NCI-H2227 treated with DMSO at 0.1 percent for 48 hours (cell line): Measurements from ENCODE around the gene CALML3.

Source experiments
- DNase-seq: peaks from one replicate; lab custom pipeline; 2025; lab: John Stamatoyannopoulos, UW

The CALML3 gene

DNA sequence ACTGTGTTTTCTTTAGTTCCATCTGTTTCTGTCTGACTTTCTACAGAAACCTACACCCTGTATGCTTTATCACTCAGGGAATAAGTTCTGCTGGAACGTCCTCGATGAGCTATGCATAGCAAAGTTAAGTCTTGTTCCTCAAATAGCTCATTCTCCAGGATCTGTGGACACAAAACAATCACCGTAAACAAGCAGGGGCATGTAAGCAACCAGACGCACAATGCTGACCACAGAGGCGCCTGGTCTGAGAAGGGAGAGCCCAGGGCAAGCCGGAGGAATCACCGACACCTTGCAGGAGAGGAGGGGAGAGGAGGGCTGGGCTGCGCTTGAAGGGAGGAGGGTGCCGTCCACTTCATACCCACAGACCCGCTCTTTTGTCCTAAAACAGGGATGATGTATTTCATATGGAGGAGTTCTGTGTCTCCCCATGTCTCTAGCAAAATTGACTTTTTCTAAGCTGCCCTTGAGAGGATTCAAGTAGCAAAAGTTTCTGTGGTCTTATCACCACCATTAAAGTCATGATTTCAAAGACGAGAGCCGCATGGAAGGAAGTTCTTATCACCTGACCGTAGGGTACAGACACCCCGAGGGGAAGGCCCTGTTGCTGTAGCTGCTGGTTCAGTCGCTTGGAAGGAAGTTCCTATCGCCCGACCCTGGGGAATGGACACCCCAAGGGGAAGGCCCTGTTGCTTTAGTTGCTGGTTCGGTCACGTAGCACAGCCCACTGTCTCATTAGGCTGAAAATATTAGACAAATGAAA is 14.3 kb downstream of the CALML3 start:
- no peak for DNase-seq

DNA sequence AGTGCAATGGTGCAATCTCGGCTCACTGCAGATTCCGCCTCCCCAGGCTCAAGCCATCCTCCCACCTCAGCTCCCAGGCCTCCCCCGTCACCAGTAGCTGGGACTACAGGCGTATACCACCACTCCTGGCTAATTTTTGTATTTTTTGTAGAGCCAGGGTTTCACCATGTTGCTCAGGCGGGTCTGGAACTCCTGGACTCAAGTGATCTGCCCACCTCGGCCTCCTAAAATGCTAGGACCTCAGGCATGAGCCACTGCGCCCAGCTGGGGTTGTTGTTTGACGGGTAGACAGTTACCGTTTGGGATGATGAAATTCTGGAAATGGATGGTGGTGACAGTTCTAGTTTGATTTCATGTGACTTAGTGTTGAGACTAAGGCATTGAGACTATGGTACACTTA is 15.3 kb downstream of the CALML3 start:
- no peak for DNase-seq

- DNase-seq: no peak
These were observed 16.1 kb downstream of the CALML3 start for GRCh38 chr10:5540891-5541290.

DNA sequence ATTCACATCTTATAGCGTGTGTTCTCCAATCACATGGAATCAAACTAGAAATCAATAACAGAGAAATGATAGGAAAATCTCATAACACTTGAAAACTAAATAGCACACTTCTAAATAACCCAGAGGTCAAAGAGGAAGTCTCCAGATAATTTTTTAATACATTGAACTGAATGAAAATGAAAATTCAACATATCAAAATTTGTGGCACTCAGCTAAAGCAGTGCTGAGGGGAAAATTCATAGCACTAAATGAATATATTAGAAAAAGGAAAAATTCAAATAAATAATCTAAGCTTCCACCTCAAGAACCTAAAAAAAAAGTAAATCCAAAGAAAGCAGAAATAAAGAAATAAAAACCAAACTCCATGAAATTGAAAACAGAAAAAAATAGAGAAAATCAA is 17.3 kb downstream of the CALML3 start:
- no peak for DNase-seq

GRCh38 chr10:5543623-5544022 is 18.9 kb downstream of the CALML3 start:
- no peak for DNase-seq

GRCh38 chr10:5544216-5544805 is 19.6 kb downstream of the CALML3 start:
- no peak for DNase-seq

DNA sequence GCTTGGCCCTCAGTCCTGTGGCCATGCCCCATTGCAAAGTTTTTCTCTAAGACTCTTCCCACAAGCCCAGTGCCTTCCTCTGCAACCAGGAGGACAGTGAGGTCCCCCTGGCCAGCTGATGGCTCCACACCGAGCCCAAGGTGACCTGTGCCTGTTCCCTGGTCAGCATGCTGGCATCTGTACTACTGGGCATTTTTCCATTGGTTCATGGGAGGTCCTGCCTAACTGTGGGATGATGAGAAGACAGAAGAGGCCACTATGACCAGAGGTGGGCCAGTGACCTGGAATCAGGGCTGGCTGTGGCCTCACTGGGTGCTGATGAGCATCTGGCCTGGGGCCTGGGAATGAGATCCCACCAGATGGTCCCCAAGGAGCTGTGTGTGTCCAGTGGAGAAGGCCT is 20.2 kb downstream of the CALML3 start:
- DNase-seq: no peak

DNA sequence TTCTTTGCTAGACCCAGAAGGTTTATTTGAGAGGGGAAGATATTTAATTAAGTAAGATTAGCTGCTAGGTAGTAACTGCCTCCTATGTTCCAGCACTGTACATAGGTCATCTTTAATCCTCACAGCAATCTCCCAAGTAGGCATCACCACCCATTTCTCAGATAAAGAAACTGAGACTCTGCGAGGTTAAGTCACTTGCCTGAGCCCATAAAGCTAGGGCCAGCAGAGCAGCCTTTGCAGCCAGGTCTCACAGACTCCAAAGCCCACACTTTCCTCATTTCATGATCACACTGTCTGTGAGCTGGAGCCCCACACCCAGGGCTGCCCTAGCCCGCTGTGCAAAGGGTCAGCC is 20.6 kb downstream of the CALML3 start:
- no peak for DNase-seq

GRCh38 chr10:5545778-5546710 is 21.3 kb downstream of the CALML3 start:
- DNase-seq: no peak

DNA sequence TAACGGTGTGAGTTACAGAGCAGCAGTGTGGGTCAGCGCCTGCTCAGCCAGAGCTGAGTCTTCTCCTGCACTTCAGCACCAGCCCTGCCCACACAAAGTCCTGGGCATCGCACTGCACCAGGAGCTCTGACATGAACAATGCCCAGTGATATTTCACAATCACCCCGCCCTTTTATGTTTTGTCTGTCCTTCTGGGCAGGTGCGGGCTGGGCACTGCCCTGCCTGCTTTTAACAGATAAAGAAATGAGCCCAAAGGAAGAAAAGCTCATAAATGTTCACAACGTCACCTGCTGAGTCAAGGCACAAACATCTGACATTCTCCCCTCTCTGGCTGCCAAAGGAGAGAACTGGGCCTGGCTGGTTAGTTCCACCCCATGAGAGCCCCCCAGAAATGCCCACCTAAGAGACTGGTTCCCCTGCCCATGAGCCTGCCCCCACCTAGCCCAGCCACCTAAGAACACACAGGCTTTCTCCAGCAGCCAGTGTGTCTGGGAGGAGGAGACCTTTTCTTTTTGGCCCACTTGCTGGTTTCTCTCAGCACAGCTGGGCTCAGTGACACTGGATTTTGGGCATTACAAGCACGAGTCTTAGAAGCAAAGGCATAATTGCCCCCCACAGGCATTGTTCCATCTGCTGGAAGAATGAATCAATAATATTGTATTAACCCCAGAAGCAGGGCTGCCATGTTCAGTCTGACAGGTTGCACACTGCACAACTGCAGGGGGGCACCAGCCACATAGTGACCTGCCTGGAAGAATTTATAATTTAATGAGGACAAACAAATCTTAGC is 22.3 kb downstream of the CALML3 start:
- no peak for DNase-seq

DNA sequence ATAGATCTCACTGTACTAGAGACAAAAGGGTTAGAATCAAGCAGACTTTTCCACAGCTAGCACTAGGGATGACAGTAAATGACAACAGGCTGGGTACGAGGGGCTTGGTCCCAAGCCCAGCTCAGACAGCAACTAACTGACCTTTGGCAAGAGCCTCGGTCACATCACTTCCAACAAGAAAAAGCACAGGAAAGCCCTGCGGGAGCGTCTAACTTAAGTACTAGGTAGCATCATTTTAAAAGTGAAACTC is 22.8 kb downstream of the CALML3 start:
- no peak for DNase-seq

GRCh38 chr10:5547931-5548660 is 23.3 kb downstream of the CALML3 start:
- no peak for DNase-seq

DNA sequence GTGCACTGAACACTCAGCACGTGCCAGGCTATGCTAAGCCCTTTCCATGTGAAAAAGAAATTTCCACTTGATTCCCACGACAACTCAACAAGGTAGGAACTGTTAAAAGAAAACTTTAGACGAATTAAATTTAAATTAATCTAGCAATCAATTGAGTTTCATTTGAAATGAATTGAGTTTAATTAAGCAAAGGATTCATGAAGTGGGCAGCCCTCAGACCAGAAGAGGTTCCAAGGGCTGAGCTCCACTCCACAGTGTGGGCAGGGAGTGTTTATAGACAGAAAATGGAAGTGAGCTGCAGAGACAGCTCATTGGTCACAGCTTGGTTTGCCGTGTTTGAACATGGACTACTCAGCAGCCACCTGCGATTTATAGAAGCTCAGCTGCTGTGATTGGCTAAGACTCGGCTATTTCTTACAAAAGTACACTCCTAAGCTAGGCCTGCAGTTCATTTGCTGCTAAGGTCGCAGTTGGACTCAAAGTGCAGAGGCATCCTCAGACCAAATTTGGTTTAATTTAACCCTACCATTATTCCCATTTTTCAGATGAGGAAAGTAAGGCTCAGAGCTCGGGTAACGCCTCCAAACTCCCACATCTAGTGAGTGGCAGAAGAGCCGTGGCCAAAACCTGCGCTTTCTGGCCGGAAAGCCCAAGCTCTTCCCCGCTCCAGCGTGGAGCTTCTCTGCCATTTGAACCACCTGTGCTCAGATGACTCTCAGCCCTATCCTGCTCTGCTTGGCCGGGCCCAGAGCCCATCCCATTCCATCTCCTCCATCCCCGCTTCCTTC is 24.9 kb downstream of the CALML3 start:
- no peak for DNase-seq

DNA sequence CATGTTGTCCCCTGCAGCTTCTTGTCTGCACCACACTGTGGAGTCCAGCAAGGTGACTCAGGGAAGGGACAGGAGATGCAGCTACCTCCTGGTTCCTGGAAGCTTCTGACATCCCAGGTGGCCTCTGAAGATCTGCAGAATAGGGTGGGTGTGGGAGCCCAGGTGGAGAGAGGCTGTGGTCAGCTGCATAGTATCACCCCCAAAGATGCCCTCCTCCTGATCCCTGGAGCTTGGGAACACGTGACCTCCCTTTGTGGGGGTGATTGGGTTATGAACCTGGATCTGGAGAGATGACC is 25.4 kb downstream of the CALML3 start:
- no peak for DNase-seq

DNA sequence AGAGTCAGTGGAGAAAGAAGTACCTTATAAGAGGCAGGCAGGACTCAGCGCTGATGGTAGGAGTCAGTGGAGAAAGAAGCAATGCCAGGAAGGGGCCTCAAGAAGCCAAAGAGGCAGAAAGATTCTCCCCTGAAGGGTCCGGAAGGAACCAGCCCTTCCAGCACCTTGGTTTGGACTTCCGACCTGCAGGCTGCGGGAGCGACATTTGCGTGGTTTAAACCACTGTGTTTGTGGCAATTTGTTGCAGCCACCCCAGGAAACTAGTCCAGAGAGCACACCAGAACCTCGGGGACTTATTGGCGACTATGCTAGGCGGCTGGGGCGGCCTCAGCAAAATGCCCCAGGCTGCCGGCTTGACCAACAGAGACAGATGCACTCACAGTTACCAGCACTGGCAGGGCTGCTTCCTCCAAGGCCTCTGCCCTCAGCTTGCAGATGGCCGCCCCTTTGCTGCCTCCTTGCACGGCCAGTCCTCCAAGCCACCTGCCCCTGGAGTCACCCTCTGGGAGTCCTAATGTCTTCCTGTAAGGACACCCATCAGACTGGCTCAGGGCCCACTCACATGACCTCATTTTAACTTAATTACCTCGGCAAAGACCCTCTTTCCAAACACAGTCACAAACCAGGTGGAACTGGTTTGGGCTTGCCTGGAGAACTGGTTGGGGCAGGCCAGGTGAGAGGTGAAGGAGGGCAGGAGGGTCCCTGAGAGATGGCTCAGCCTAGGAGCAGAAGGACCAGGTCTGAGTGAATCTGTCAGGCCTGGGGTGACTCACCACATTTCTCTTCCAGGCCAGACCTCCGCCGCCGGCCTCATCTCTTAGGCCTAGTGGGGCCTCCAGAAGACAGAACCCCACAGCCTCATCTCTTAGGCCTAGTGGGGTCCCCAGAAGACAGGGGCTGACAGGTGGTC is 26.1 kb downstream of the CALML3 start:
- DNase-seq: no peak

DNA sequence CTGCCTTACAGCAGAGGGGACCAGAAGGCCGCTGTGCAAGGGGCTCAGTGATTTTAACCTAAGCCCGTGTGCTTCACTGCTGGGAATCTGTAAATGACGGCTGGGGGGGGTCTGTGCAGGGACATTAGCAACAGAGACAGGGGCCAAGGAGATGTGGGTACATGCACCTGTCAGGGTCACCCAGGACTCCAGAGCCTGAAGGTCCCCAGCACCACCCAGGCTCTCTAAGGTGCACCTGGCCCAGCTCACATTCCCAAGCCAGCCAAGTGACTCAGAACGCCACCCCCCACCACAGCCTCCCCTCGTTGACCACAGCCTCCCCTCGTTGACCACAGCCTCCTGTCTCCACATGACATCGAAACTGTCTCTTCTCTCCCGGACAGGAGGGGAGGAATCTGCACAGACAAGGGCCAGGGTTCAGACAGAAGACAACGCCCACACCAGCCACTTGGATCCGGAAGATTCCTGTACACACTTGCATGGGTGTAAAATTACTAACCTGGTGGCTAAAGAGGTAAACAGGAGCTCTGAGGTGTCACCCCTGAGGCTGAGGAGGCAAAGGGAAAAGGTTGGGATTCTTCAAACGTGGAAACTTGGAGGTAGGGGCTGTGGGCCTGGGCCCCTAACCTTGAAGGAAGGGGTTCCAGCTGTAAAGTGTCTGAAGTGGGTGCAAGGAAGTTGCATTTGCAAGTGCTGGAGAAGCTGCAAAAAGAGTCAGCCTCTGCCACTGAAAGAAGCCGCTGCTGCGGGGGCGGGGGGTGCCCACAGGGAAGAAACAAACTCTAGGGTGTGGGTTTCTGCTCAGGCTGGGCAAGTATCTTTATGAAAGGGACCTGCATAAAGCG is 27.0 kb downstream of the CALML3 start:
- no peak for DNase-seq

GRCh38 chr10:5552376-5553321 is 27.9 kb downstream of the CALML3 start:
- no peak for DNase-seq
